ENCODE measurements around the gene FAM50A.

- TF ChIP-seq SUZ12 (IDR thresholded peaks at IDR 0.05; ENCODE audit: extremely low read depth, insufficient read depth, insufficient read length) (no peak), ZNF274 (IDR thresholded peaks at IDR 0.05; ENCODE audit: low read depth, low read length) (no peak), YY1 (IDR thresholded peaks at IDR 0.05; ENCODE audit: insufficient read depth, insufficient read length) (no peak)
These were observed 1.8 kb downstream of the FAM50A start for GRCh38 chrX:154445776-154446175.

Measured in NT2/D1 (cell line).